Measurements from ENCODE around the gene TRIP6. TPM values are rescaled to one million over a fixed set of nuclear protein-coding genes. Genes with fewer than 3 reads are reported as not detected.

Gene TRIP6
- total RNA-seq, 1 donor from 2014 or later: 52.1 TPM

DNA sequence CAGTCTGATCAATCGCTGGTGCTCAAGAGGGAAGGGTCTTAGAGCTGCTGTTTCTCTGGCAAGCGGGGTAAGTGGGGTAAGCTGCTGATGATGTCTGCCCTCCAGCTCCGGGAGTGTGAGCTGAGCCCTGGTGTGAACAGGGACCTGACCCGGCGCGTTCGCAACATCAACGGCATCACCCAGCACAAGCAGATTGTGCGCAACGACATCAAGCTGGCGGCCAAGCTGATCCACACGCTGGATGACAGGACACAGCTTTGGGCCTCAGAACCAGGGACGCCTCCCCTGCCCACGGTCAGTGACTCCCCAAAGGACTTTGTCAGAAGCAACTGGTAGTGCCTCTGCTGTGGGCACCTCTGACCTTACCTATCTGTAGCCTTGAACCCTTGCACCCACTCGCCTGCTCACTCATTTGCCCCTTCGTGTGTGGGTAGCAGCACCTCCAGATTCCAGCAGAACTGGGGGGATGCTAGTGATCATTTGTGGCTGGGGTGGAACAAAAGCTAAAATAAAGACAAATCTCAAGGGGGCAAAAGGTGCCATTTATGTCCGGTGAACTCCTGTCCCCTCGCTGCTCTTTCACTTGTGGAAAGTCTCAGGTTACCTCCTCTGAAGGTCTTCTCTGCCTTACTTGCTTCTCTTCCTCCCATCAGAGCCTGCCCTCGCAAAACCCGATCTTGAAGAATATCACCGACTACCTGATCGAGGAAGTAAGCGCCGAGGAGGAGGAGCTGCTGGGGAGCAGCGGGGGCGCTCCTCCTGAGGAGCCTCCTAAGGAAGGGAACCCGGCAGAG lies 19.2 kb downstream of the TRIP6 start:
- H3K27ac ChIP-seq: no peak overlapping the region
- no peaks in the 10 kb centered on the region for H3K9me3 ChIP-seq
- peaks cover 33% of the 10 kb centered on the region for H3K4me1 ChIP-seq
- no peak overlapping the region for H3K4me3 ChIP-seq
- intact Hi-C loops (cut with DNase I): no loop called here
- no peak for TF ChIP-seq POLR2A (IDR thresholded peaks at IDR 0.05)
- TF ChIP-seq POLR2AphosphoS5 (IDR thresholded peaks at IDR 0.05; ENCODE audit: insufficient read depth in 1 of 2, low read depth in 1 of 2): no peak
- no peak for TF ChIP-seq CTCF (IDR thresholded peaks at IDR 0.05)
- no peaks in the 10 kb centered on the region for H3K27me3 ChIP-seq
- H3K36me3 ChIP-seq: peaks cover 9 to 70% of the 10 kb centered on the region in 2 donors
- no peak for DNase-seq (ENCODE audit: extremely low spot score in 2 of 2)

- Histone ChIP-seq H3K4me1 (peaks cover 34% of the 10 kb centered on the region), H3K4me3 (no peak overlapping the region), H3K36me3 (peaks cover 9 to 63% of the 10 kb centered on the region in 2 donors), H3K27me3 (no peaks in the 10 kb centered on the region), H3K9me3 (no peaks in the 10 kb centered on the region), H3K27ac (no peak overlapping the region)
- intact Hi-C loops (cut with DNase I): no loop called here
- DNase-seq (ENCODE audit: extremely low spot score in 2 of 2): no peak
- TF ChIP-seq POLR2AphosphoS5 (IDR thresholded peaks at IDR 0.05; ENCODE audit: insufficient read depth in 1 of 2, low read depth in 1 of 2) (no peak), POLR2A (IDR thresholded peaks at IDR 0.05) (no peak), CTCF (IDR thresholded peaks at IDR 0.05) (no peak)
Observed at GRCh38 chr7:100886936-100887515, 19.8 kb downstream of the TRIP6 start.

- Histone ChIP-seq H3K27ac (peak overlapping the region; percentile 9), H3K4me3 (no peak overlapping the region), H3K9me3 (no peaks in the 10 kb centered on the region), H3K4me1 (peaks cover 34% of the 10 kb centered on the region), H3K36me3 (peaks cover 6 to 56% of the 10 kb centered on the region in 2 donors), H3K27me3 (no peaks in the 10 kb centered on the region)
- TF ChIP-seq POLR2A (IDR thresholded peaks at IDR 0.05): no peak
- intact Hi-C loops (cut with DNase I): no loop called here
- DNase-seq (ENCODE audit: extremely low spot score in 2 of 2): no peak
Observed at GRCh38 chr7:100887516-100888290, 20.5 kb downstream of the TRIP6 start.

DNA sequence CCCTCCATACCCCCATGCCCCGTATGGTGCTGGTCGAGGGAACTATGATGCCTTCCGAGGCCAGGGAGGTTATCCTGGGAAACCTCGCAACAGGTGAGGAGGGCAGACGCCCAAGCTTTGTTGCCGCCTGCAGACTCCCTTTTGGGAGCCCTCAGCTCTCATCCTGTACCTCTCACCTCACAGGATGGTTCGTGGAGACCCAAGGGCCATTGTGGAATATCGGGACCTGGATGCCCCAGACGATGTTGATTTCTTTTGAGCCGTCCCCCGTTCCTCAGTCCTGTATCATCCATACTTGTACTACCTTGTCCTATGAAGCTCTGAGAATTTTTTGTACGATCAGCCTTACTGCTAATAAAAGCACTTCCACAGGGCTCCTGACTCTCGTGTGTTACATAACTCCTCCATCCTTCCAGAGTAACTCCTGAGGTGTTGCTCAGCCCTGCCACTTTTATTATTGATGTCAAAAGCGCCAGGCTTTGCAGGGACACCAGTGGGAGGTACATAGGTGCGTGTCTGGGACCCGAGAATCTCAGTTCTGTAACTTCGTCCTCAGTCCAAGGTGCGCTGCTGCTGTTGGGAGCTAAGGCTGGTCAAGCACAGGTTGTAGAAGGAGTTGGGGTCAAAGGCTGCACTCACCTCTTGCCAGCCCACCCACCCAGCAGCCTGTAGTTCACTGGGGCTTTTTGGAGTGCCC lies 21.3 kb downstream of the TRIP6 start:
- TF ChIP-seq POLR2AphosphoS5 (IDR thresholded peaks at IDR 0.05; ENCODE audit: insufficient read depth in 1 of 2, low read depth in 1 of 2): no peak
- no peak for TF ChIP-seq CTCF (IDR thresholded peaks at IDR 0.05)
- no peak for TF ChIP-seq POLR2A (IDR thresholded peaks at IDR 0.05)
- Histone ChIP-seq H3K4me3 (peak overlapping the region; percentile 63 to 90), H3K27me3 (no peaks in the 10 kb centered on the region), H3K9me3 (no peaks in the 10 kb centered on the region), H3K36me3 (peaks cover 6 to 49% of the 10 kb centered on the region in 2 donors), H3K27ac (peak overlapping the region; percentile 62), H3K4me1 (peaks cover 34% of the 10 kb centered on the region)
- intact Hi-C loops (cut with DNase I): no loop called here
- no peak for DNase-seq (ENCODE audit: extremely low spot score in 2 of 2)

Data from vagina (tissue), 2 donors.